Loucy (cell line): Measurements from ENCODE around the gene PEDS1.

Source experiments
- H2AFZ ChIP-seq: fragments of 200-600 bp; sonication (generic); 2 replicates; pipeline ENCODE4 v1.6.0; 2016; ENCODE audit warnings: antibody characterized with exemption, mild to moderate bottlenecking, low read length, moderate library complexity
- H3F3A ChIP-seq: fragments of 200-600 bp; 2 replicates; pipeline ENCODE4 v1.6.0; 2016; ENCODE audit warnings: antibody characterized with exemption, low read depth, mild to moderate bottlenecking
- H3K27me3 ChIP-seq: fragments of 200-600 bp; sonication (generic); 2 replicates; pipeline ENCODE4 v1.6.1; 2014; ENCODE audit warnings: low read length, mild to moderate bottlenecking; ENCODE audit not compliant: insufficient read depth, poor library complexity, severe bottlenecking
- H3K36me3 ChIP-seq: fragments of 200-600 bp; sonication (generic); 2 replicates; pipeline ENCODE4 v1.6.1; 2016; ENCODE audit warnings: low read length; ENCODE audit not compliant: insufficient read depth
- H3K4me1 ChIP-seq: fragments of 200-600 bp; sonication (generic); 2 replicates; pipeline ENCODE4 v1.5.1; 2014; ENCODE audit warnings: low read length, mild to moderate bottlenecking; ENCODE audit not compliant: insufficient read depth, poor library complexity, severe bottlenecking
- H3K4me2 ChIP-seq: fragments of 200-600 bp; sonication (generic); 2 replicates; pipeline ENCODE4 v1.6.0; 2014; ENCODE audit warnings: antibody characterized with exemption, low read length, low read depth, mild to moderate bottlenecking; ENCODE audit not compliant: poor library complexity, severe bottlenecking
- H3K4me3 ChIP-seq: fragments of 200-600 bp; sonication (generic); 2 replicates; pipeline ENCODE4 v1.5.1; 2014; ENCODE audit warnings: low read length, mild to moderate bottlenecking, mixed read lengths; ENCODE audit not compliant: poor library complexity, severe bottlenecking
- H3K79me2 ChIP-seq: fragments of 200-600 bp; sonication (generic); 2 replicates; pipeline ENCODE4 v1.6.1; 2014; ENCODE audit warnings: low read length; ENCODE audit not compliant: insufficient read depth
- H3K9ac ChIP-seq: fragments of 200-600 bp; sonication (generic); 2 replicates; pipeline ENCODE4 v1.6.0; 2014; ENCODE audit warnings: mild to moderate bottlenecking, low read depth, low read length, moderate library complexity; ENCODE audit not compliant: poor library complexity, severe bottlenecking
- H3K9me2 ChIP-seq: fragments of 200-600 bp; sonication (generic); replicated peaks from 2 replicates; pipeline ENCODE4 v1.6.1; 2016; ENCODE audit warnings: low read depth, low read length, mixed read lengths
- H3K9me3 ChIP-seq: fragments of 200-600 bp; sonication (generic); 2 replicates; pipeline ENCODE4 v1.6.1; 2014; ENCODE audit warnings: mild to moderate bottlenecking, antibody characterized with exemption, low read length, low read depth; ENCODE audit not compliant: insufficient read depth
- H4K20me1 ChIP-seq: fragments of 200-600 bp; sonication (generic); 2 replicates; pipeline ENCODE4 v1.6.0; 2014; ENCODE audit warnings: antibody characterized with exemption, low read length, mild to moderate bottlenecking; ENCODE audit not compliant: insufficient read depth, poor library complexity, severe bottlenecking
- CTCF ChIP-seq: fragments of 200-600 bp; sonication (generic); conservative IDR thresholded peaks from 2 replicates; pipeline ENCODE4 v1.5.1; 2014; ENCODE audit warnings: mild to moderate bottlenecking, antibody characterized with exemption, low read length
- EZH2phosphoT487 ChIP-seq: fragments of 200-600 bp; IDR thresholded peaks from 2 replicates; pipeline ENCODE4 v1.6.1; 2018; ENCODE audit warnings: antibody characterized with exemption, mild to moderate bottlenecking, moderate library complexity, borderline replicate concordance

The PEDS1 gene

GRCh38 chr20:50121858-50122271 is 31.7 kb downstream of the PEDS1 start:
- Histone ChIP-seq H3K9me2 (no peaks in the 10 kb centered on the region), H4K20me1 (no peaks in the 10 kb centered on the region), H3K79me2 (no peaks in the 10 kb centered on the region), H3K4me1 (no peaks in the 10 kb centered on the region), H3K4me3 (no peak overlapping the region), H3K4me2 (no peak overlapping the region), H3K9me3 (no peaks in the 10 kb centered on the region), H3K36me3 (peaks cover 40% of the 10 kb centered on the region; the same call in 1 of the 2 replicates), H2AFZ (no peak overlapping the region), H3F3A (no peaks in the 10 kb centered on the region), H3K9ac (no peak overlapping the region), H3K27me3 (no peaks in the 10 kb centered on the region)
- TF ChIP-seq EZH2phosphoT487 (no peak), CTCF (no peak)

GRCh38 chr20:50120935-50121693 is 32.4 kb downstream of the PEDS1 start:
- Histone ChIP-seq H3K36me3 (peaks cover 33% of the 10 kb centered on the region; the same call in 1 of the 2 replicates), H3K27me3 (no peaks in the 10 kb centered on the region), H3K9me3 (no peaks in the 10 kb centered on the region), H3K9ac (no peak overlapping the region), H3F3A (no peaks in the 10 kb centered on the region), H3K79me2 (no peaks in the 10 kb centered on the region), H3K4me2 (no peak overlapping the region), H3K4me3 (no peak overlapping the region), H4K20me1 (no peaks in the 10 kb centered on the region), H3K9me2 (no peaks in the 10 kb centered on the region), H3K4me1 (peaks cover 4% of the 10 kb centered on the region), H2AFZ (no peak overlapping the region)
- TF ChIP-seq EZH2phosphoT487 (no peak), CTCF (peak; percentile 83)

- Histone ChIP-seq H3K4me2 (no peak overlapping the region), H3K9me2 (no peaks in the 10 kb centered on the region), H3K4me3 (no peak overlapping the region), H3K9me3 (no peaks in the 10 kb centered on the region), H3K9ac (no peak overlapping the region), H4K20me1 (no peaks in the 10 kb centered on the region), H3K4me1 (peaks cover 17% of the 10 kb centered on the region), H3K27me3 (no peaks in the 10 kb centered on the region), H2AFZ (no peak overlapping the region), H3F3A (no peaks in the 10 kb centered on the region), H3K79me2 (peaks cover 21% of the 10 kb centered on the region), H3K36me3 (peaks cover 7% of the 10 kb centered on the region; the same call in 1 of the 2 replicates)
- TF ChIP-seq EZH2phosphoT487 (no peak), CTCF (no peak)
These were observed 35.3 kb downstream of the PEDS1 start for GRCh38 chr20:50118203-50118602.
